Measurements from ENCODE around the gene CCDC18.
"Not testable (repeated sequence)": the region's sequence is repeated elsewhere in the genome, so short reads cannot be mapped to it uniquely, and the experiment has no call there.

Gene CCDC18, protein sequence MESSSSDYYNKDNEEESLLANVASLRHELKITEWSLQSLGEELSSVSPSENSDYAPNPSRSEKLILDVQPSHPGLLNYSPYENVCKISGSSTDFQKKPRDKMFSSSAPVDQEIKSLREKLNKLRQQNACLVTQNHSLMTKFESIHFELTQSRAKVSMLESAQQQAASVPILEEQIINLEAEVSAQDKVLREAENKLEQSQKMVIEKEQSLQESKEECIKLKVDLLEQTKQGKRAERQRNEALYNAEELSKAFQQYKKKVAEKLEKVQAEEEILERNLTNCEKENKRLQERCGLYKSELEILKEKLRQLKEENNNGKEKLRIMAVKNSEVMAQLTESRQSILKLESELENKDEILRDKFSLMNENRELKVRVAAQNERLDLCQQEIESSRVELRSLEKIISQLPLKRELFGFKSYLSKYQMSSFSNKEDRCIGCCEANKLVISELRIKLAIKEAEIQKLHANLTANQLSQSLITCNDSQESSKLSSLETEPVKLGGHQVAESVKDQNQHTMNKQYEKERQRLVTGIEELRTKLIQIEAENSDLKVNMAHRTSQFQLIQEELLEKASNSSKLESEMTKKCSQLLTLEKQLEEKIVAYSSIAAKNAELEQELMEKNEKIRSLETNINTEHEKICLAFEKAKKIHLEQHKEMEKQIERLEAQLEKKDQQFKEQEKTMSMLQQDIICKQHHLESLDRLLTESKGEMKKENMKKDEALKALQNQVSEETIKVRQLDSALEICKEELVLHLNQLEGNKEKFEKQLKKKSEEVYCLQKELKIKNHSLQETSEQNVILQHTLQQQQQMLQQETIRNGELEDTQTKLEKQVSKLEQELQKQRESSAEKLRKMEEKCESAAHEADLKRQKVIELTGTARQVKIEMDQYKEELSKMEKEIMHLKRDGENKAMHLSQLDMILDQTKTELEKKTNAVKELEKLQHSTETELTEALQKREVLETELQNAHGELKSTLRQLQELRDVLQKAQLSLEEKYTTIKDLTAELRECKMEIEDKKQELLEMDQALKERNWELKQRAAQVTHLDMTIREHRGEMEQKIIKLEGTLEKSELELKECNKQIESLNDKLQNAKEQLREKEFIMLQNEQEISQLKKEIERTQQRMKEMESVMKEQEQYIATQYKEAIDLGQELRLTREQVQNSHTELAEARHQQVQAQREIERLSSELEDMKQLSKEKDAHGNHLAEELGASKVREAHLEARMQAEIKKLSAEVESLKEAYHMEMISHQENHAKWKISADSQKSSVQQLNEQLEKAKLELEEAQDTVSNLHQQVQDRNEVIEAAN (N-terminal part only)

DNA sequence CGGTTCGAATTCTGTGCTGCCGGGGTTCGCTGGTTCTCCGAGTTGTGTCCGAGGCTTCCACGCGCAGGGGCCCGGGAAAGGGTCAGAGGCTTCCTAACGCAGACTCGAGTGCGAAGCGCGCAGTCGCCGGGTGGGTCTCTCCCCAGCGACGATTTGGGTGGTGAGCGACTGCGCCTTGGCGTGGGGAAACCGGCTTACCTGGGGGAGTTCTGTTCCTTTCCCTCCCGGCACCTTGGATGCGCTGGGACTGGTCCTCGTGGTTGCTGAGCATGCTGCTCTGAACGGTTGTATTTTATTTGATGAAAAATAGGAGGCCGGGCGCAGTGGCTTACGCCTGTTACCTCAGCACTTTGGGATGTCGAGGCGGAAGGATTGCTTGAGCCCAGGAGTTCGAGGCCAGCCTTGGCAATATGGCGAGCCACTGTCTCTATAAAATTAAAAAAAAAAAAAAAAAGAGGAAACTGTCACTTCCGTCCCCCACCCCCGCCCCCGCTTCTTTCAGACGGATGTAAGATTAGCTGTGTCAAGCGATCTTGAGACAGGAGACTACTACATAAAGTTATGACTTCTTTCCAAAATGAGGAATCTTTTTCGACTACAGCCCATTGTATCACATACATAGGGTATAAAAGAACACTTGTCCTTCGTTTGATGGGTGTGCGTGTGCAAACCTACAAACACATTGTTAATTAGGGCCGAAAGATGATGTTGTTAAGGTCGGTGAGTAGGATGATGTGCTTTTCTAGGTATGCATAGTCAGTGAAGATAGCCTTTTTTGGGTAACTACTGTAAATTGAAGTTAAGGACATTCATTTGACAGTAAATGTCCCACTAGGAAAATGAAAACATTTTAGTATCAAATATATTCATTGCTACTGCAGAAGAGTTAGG is at the start of gene CCDC18:
TSS of gene CCDC18 (plus strand) at position 2 of the 891 bp plus-strand sequence. CDS start 2,638 bp downstream, outside the sequence.
- no peak for DNase-seq

DNA sequence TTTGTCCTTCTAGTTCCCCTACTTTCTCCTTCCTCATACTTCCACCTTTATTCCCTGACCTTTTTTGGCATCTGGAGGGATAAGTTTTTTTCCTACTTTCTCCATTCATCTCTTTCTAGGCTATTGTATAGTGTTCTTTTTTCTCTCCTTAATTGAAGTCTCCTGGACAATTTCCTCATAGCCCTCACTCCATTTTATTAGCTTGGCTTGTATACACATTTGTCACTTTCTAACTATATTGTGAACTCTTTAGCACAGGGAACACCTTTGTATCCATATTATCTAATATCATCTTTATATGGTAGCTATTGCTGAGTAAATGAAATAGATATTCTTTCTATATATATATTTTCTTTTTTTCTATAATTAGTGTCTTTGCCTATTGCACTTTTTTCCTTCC is 47.9 kb upstream of the CCDC18 start:
- no peak for DNase-seq

- DNase-seq: no peak
Measured at GRCh38 chr1:93136445-93136844, 44.1 kb upstream of the CCDC18 start.

DNA sequence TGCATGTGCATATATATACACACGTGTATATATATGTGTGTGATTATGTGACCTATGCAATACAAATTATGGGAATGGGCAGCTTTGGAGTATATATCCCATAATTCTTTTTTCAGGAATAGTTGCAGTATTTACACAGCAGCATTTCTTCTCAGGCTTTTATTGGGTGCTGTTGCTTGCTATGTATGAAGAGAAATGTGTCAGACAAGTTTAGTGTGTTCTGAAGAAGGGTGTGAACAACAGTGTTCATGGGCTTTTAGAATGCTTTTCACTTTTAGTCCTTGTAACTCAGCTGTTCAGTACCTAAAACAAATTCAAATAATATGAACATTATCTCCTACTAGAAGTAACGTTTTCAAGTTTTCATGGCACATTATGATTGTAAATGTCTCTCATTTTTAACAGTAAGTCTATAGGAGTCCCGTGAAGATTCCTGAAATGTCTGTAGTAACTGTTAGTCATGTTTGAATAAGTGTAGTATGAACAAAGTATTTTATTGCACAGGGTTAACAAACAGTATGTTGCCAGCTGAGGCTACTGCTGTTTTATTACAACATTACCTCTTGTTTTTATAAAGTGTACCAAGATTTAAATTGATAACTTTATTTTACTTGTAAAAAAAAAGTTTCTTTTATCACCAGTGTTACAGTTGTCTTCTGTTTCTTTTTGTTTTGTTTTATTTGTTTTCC is 42.8 kb upstream of the CCDC18 start:
- no peak for DNase-seq

DNA sequence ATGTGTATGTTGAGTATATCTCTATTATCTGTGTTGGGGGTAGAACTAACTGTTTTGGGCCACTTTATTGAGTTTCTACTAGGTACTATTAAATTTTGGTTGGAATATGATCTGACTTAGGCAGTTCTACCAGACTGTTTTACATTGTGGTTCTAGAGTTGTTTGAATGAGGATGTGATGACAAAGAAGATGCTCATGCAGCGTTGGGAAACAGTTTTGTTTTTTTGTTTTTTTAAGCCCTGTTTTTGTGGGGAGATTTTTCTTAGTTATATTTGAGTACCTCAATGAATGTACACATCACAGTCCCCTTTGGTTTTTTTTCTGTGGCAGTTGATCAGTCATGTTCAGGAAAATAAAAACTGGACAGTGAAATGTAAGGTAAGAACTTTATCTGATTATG is 40.4 kb upstream of the CCDC18 start:
- DNase-seq: no peak

GRCh38 chr1:93142161-93142560 is 38.4 kb upstream of the CCDC18 start:
- DNase-seq: no peak

DNA sequence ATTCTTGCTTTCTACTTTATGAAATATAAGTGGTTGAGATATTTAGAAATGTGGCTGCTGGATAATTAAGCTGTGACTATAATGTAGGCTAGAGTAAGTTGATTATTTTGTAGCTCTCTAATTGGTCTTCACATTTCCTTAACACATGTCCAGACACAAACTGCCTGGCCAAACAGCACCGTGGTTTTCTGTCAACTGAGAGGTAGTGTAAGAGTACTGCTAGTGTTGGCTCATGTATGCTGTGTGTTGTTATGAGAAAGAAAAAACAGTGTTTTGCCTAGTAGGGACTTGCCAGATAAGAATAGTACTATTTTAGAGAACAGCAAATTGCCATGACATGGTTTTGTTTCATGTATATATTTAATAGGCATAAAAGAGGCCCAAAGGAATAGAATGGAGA is 37.4 kb upstream of the CCDC18 start:
- no peak for DNase-seq

DNA sequence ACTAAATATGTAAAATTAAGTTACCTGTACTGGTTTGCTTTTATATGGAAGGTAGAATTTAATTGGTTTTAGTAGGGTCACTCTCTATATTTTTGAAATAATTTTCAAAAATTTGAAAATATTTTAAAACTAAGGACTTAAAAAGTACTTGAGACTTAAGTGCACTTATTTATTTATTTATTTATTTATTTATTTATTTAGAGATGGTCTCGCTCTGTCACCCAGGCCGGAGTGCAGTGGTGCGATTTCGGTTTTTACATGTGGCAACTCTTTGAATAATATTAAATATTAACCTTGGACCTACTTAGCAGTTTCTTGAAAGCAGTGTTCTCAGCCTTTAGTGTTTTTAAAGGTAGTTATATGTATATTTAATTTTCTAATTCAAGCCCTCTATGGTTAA is 36.8 kb upstream of the CCDC18 start:
- no peak for DNase-seq

DNA sequence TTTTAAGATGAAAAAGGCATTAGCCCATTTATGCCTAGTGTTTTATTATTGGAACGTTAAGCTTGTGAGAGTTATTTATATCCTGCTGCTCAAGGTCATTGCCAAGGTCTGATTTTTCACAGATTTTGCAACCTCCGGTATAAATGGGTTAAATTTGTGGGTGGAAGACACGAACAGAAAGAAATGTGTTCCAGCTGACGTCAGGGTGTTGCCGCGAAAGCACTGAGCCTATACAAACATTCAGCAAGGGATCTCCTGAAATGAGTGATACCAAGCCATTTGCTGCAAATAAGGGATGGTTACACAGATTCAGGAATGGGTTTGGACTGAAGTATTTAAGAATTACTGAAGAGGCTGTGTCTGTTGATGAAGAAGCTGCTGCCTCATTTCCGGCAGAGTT is 32.5 kb upstream of the CCDC18 start:
- DNase-seq: no peak

- DNase-seq: no peak
Measured at GRCh38 chr1:93150729-93151128, 29.8 kb upstream of the CCDC18 start.

- no peak for DNase-seq
Measured at GRCh38 chr1:93151474-93151873, 29.1 kb upstream of the CCDC18 start.

DNA sequence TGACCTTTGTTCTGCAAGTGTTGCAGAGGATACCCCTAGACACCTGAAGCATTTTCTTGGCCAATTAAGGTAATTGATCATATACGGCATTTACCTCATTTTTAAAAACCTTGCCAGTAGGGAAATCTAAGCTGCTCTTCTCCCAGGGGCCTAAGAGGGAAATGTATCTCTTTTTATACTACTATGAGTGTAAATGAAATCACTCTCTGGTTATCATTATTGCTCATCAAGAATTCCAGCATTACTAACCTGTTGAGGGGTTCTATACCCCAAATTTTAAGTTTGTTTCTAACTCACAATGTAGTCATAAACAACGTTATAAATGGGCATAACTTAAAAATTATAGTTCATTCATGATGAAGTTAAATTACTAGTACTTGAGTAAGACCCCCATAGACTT is 27.7 kb upstream of the CCDC18 start:
- no peak for DNase-seq

DNA sequence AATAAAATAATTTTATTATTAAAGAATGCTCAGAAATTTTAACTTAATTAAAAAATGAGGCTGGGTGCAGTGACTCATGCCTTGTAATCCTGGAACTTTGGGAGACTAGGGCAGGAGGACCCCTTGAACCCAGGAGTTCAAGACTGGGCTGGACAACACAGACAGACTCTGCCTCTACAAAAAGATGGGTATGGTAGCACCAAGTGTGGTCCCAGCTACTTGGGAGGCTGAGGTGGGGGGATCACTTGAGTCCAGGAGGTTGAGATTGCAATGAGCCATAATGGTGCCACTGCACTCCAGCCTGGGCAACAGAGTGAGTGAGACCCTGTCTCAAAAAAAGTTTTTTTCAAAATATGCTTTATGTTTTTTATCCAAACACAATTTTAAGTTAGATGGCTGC is 25.6 kb upstream of the CCDC18 start:
- no peak for DNase-seq

DNA sequence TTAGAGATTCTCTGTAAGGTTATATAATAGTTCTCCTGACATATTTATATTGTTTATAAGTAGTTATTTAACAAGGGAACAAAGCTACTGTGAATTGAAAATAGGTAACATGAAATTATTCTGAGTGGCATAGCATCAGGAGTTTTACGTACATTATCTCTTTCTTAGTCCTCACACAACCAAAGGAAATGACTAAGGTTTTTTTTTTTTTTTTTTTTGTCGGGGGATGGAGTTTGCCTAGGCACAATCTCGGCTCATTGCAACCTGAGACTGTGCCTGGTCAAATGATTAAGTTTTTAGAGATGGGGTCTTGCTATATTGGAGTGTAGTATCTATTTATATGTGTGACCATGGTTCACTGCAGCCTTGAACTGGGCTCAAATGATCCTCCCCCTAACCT is 25.2 kb upstream of the CCDC18 start:
- no peak for DNase-seq

DNA sequence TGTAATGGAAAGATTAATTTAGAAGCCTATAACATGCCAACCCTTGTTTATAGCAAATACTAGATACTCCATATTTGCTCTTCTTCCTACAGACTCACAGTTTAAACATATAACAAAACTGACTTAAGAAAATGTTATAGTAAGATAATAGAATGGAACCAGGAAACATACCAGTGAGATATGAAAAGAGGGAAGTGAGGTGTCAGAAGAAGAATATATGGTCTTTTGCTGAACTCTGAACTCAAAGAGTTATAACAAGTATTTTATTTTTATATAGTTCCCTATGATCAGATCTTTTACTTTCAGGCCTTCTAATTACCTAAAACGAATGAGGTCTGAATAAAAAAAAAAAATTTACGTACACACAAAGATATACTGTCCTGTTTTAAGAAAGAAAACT is 21.2 kb upstream of the CCDC18 start:
- no peak for DNase-seq

- DNase-seq: not testable (repeated sequence)
Measured at GRCh38 chr1:93163314-93163713, 17.2 kb upstream of the CCDC18 start.

- DNase-seq: no peak
Measured at GRCh38 chr1:93164816-93165215, 15.7 kb upstream of the CCDC18 start.

GRCh38 chr1:93165895-93166294 is 14.6 kb upstream of the CCDC18 start:
- DNase-seq: not testable (repeated sequence)

DNA sequence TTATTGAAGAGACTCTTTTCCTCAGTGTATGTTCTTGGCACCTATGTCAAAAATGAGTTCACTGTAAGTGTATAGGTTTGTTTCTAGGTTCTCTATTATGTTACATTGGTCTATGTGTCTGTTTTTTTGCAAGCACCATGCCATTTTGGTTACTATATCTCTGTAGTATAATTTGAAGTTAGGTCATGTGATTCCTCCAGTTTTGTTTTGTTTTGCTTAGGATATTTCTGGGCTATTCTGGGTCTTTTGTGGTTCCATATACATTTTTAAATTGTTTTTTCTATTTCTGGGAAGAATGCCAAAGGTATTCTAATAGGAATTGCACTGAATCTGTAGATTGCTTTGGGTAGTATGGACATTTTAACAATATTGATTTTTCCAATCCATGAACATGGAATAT is 13.5 kb upstream of the CCDC18 start:
- DNase-seq: no peak

DNA sequence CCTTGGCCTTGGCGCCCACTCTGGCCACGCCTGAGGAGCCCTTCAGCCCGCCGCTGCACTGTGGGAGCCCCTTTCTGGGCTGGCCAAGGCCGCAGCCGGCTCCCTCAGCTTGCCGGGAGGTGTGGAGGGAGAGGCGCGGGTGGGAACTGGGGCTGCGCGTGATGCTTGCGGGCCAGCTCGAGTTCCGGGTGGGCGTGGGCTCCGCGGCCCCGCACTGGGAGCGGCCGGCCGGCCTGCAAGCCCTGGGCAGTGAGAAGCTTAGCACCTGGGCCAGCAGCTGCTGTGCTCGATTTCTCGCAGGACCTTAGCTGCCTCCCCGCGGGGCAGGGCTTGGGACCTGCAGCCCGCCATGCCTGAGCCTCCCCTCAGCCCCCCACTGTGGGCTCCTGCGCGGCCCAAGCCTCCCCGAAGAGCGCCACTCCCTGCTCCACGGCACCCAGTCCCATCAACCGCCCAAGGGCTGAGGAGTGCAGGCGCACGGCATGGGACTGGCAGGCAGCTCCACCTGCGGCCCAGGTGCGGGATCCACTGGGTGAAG is 10.3 kb upstream of the CCDC18 start:
- not testable (repeated sequence) for DNase-seq

GRCh38 chr1:93171549-93172034 is 8.9 kb upstream of the CCDC18 start:
- DNase-seq: no peak

Measured in activated CD4-positive, alpha-beta T cell treated with anti-CD3 and anti-CD28 coated beads for 1 hour (primary cell).